K562 (cell line): Measurements from ENCODE around the gene KDM2B. TPM values are rescaled to one million over a fixed set of nuclear protein-coding genes. Genes with fewer than 3 reads are reported as not detected.

ENCODE experiments used
- DIDO1 ChIP-seq: fragments of 450-650 bp; IDR thresholded peaks from 2 replicates; pipeline ENCODE4 v1.6.1; 2016; ENCODE audit warnings: low read depth, missing biosample characterization, missing genetic modification characterization
- GATAD2B ChIP-seq: fragments of 450-650 bp; IDR thresholded peaks from 2 replicates; pipeline ENCODE4 v1.6.1; 2017; ENCODE audit warnings: mild to moderate bottlenecking, borderline replicate concordance
- NCOA2 ChIP-seq, 2 experiments: fragments of 450-650 bp; IDR thresholded peaks; 2 replicates each; pipeline ENCODE4 v1.6.1; 2018; ENCODE audit warnings: mild to moderate bottlenecking in 2 of 2, moderate library complexity in 1 of 2; ENCODE audit not compliant: partially characterized antibody in 2 of 2
- NFIX ChIP-seq: fragments of 250-450 bp; sonication (Bioruptor Pico); IDR thresholded peaks from 2 replicates; pipeline ENCODE4 v1.4.0; 2020; ENCODE audit warnings: low read depth, mild to moderate bottlenecking, moderate library complexity
- SMARCC2 ChIP-seq: fragments of 450-650 bp; IDR thresholded peaks from 2 replicates; pipeline ENCODE4 v1.6.1; 2017; ENCODE audit warnings: antibody characterized with exemption, moderate library complexity, mild to moderate bottlenecking, low read depth
- SP1 ChIP-seq: sonication (generic); formaldehyde crosslinking; IDR thresholded peaks from 2 replicates; pipeline ENCODE4 v1.8.1; 2022; ENCODE audit warnings: mild to moderate bottlenecking, missing genetic modification reagents
- STAT5A ChIP-seq: IDR thresholded peaks from 2 replicates; pipeline ENCODE4 v1.6.1; 2012; ENCODE audit warnings: low read length, inconsistent platforms, borderline replicate concordance
- TEAD1 ChIP-seq, 2 experiments: fragments of 450-650 bp in 1 of 2; sonication (generic) in 1 of 2; formaldehyde crosslinking; IDR thresholded peaks; 2 replicates each; pipeline versions ENCODE4 v1.4.0 to v1.8.0; 2020 to 2022; ENCODE audit warnings: mild to moderate bottlenecking in 2 of 2, missing genetic modification reagents in 1 of 2
- ZBTB7A ChIP-seq: IDR thresholded peaks from 2 replicates; pipeline ENCODE4 v1.6.1; 2011; ENCODE audit warnings: low read depth, mild to moderate bottlenecking, low read length, moderate library complexity, borderline replicate concordance; ENCODE audit not compliant: control insufficient read depth
- polyA plus RNA-seq, 8 experiments: library from polyadenylated mRNA; depleted of rRNA in 4 of 8; stranded (reverse) in 5 of 8; unstranded in 3 of 8; fragments of >200 nt; fragmentation: Nextera tagmentation in 2 of 8; fragmentation: Illumina TruSeq in 1 of 8; extraction: Ambion mirVana in 2 of 8; extraction: Trizol in 1 of 8; gene quantifications; 2 replicates each; pipeline versions ENCODE4 v1.2.1 to v1.2.3, GENCODE V29; 2011 to 2014; ENCODE audit warnings: inconsistent platforms in 1 of 8, missing spikeins in 1 of 8
- total RNA-seq, 7 experiments: library from RNA; depleted of rRNA in 6 of 7; stranded (reverse); fragments of >200 nt in 6 of 7; fragmentation: Illumina TruSeq in 2 of 7; extraction: Trizol in 2 of 7; gene quantifications; 2 replicates each; pipeline versions ENCODE4 v1.2.1 to v1.2.3, GENCODE V29; 2011 to 2021; ENCODE audit warnings: low replicate concordance in 1 of 7
- TF ChIP-seq, protein P1 (sequence below): fragments of 450-650 bp; IDR thresholded peaks from one replicate; pipeline ENCODE4 v1.6.1; 2018; ENCODE audit warnings: mild to moderate bottlenecking, moderate library complexity; ENCODE audit not compliant: partially characterized antibody

The KDM2B gene
- total and polyA plus RNA-seq, 9 of the 15 experiments (the other 6 are each of a cell fraction or from before 2014, with no cell fraction given): 7.4 to 50.5 (median 22.5) TPM

DNA sequence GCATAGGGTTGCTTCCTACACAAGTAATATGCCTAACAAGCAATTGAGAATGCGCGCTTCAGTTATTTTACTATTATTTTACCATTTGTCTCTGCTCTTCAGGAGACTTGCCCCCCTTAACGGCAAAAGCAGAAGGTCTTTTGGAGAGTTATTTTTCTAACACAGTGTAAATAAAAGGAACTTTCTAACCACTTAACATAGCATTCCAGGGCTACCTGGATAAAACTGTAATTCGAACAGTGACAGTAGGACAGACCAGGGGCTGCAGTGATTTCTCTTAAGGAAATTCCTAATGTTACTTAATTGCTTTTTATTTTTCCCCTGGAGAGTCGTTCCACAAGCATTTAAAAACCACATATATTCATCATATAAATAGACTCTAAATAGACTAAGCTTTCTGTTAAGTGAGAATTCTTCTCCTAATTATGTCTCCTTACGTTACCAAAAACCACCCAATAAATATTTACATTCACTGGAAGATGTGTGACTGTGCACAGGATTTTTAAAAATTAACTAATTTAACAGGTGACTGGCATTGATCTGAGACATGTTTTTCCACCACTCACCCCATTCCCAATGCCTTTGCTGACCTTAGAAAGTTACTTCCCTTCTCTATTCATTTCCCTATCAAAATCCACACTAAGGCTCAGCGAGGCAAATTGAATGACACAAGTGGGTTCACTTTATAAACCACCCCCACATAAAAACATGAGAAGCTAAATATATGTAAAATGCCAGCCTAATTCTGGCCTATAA, 108.5 kb downstream of the KDM2B start (continued):
- TF ChIP-seq STAT5A (no peak), ZBTB7A (no peak), GATAD2B (no peak), NCOA2 (IDR thresholded peaks at IDR 0.05; ENCODE audit: partially characterized antibody in 2 of 2) (no peak), NFIX (CRISPR knock-in tag) (no peak), SMARCC2 (no peak), DIDO1 (no peak), TEAD1 (CRISPR knock-in tag; IDR thresholded peaks at IDR 0.05) (no peak), SP1 (CRISPR knock-in tag) (no peak)
- TF ChIP-seq, protein P1, sequence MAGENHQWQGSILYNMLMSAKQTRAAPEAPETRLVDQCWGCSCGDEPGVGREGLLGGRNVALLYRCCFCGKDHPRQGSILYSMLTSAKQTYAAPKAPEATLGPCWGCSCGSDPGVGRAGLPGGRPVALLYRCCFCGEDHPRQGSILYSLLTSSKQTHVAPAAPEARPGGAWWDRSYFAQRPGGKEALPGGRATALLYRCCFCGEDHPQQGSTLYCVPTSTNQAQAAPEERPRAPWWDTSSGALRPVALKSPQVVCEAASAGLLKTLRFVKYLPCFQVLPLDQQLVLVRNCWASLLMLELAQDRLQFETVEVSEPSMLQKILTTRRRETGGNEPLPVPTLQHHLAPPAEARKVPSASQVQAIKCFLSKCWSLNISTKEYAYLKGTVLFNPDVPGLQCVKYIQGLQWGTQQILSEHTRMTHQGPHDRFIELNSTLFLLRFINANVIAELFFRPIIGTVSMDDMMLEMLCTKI: no peak
